HG03342 (cell line): ENCODE results near the gene IGF2R.
"Not testable (repeated sequence)": the region's sequence is repeated elsewhere in the genome, so short reads cannot be mapped to it uniquely, and the experiment has no call there.

ENCODE experiments used
- ATAC-seq: cut with Tn5 transposase; IDR thresholded peaks from one replicate; pipeline ENCODE4 v1.9.1; 2021; ENCODE audit warnings: mild to moderate bottlenecking, moderate library complexity; ENCODE audit not compliant: unreplicated experiment

Gene IGF2R

GRCh38 chr6:160071805-160072690 lies 103.2 kb downstream of the IGF2R start:
- no peak for ATAC-seq

- ATAC-seq = no peak
These were observed 104.4 kb downstream of the IGF2R start for GRCh38 chr6:160073272-160073671.

- no peak for ATAC-seq
These were observed 107.1 kb downstream of the IGF2R start for GRCh38 chr6:160076009-160076408.

GRCh38 chr6:160077024-160077423 lies 108.1 kb downstream of the IGF2R start:
- ATAC-seq = no peak

GRCh38 chr6:160077526-160077925 lies 108.6 kb downstream of the IGF2R start:
- ATAC-seq = no peak

- no peak for ATAC-seq
These were observed 110.2 kb downstream of the IGF2R start for GRCh38 chr6:160078883-160079685.

- no peak for ATAC-seq
These were observed 110.8 kb downstream of the IGF2R start for GRCh38 chr6:160079686-160080043.

- no peak for ATAC-seq
These were observed 111.2 kb downstream of the IGF2R start for GRCh38 chr6:160080097-160080496.

- ATAC-seq = no peak
These were observed 112.5 kb downstream of the IGF2R start for GRCh38 chr6:160081398-160081797.

- ATAC-seq = no peak
These were observed 113.7 kb downstream of the IGF2R start for GRCh38 chr6:160082627-160083026.

GRCh38 chr6:160084198-160084776 lies 115.4 kb downstream of the IGF2R start:
- no peak for ATAC-seq

GRCh38 chr6:160085226-160085625 lies 116.3 kb downstream of the IGF2R start:
- no peak for ATAC-seq

GRCh38 chr6:160085713-160086505 lies 117.0 kb downstream of the IGF2R start:
- ATAC-seq = no peak

- ATAC-seq = no peak
These were observed 117.9 kb downstream of the IGF2R start for GRCh38 chr6:160086754-160087153.

GRCh38 chr6:160088069-160088783 lies 119.3 kb downstream of the IGF2R start:
- ATAC-seq = no peak

- no peak for ATAC-seq
These were observed 120.1 kb downstream of the IGF2R start for GRCh38 chr6:160088784-160089533.

- no peak for ATAC-seq
These were observed 120.6 kb downstream of the IGF2R start for GRCh38 chr6:160089534-160089897.

GRCh38 chr6:160090442-160091239 lies 121.8 kb downstream of the IGF2R start:
- not testable (repeated sequence) for ATAC-seq

- not testable (repeated sequence) for ATAC-seq
These were observed 123.3 kb downstream of the IGF2R start for GRCh38 chr6:160092176-160092575.
